GM10248 (cell line): Measurements from ENCODE around the gene ZNF579.
"Not testable (repeated sequence)": the region's sequence is repeated elsewhere in the genome, so short reads cannot be mapped to it uniquely, and the experiment has no call there.

Source experiments
- CTCF ChIA-PET: fragments of 300-600 bp; sonication (Branson Sonifier 250); formaldehyde crosslinking; extraction: SDS; loops from one replicate; lab custom pipeline; 2021; ENCODE audit warnings: antibody characterized with exemption; lab: Yijun Ruan, JAX
- POLR2A ChIA-PET: fragments of 350-650 bp; sonication (Branson Sonifier 250); formaldehyde crosslinking; extraction: SDS; loops from one replicate; lab custom pipeline; 2020; ENCODE audit warnings: antibody characterized with exemption; lab: Yijun Ruan, JAX
- DNase-seq: peaks from one replicate; pipeline ENCODE4 v3.0.0; 2012; ENCODE audit errors: extremely low spot score
- CTCF ChIP-seq: IDR thresholded peaks from 2 replicates; pipeline ENCODE4 v1.5.1; 2012; ENCODE audit warnings: mild to moderate bottlenecking, low read depth; ENCODE audit errors: extremely low read depth, missing control alignments, control extremely low read depth

ZNF579 gene

GRCh38 chr19:55535965-55536350, 44.7 kb downstream of the ZNF579 start:
- ChIA-PET CTCF (interaction anchor here (1.0 to 1.4 kb wide), 2 partner anchors 32 to 35 kb away, joined by 4 read pairs; no protein-coding TSS in a partner anchor), POLR2A (no interaction called here)
- DNase-seq: no peak
- no peak for TF ChIP-seq CTCF

- no peak for TF ChIP-seq CTCF
- ChIA-PET POLR2A (no interaction called here), CTCF (interaction anchor here (1.0 to 1.4 kb wide), 3 partner anchors 25 to 36 kb away, joined by 3 to 4 read pairs (median 4); no protein-coding TSS in a partner anchor)
- DNase-seq: no peak
Measured at GRCh38 chr19:55535173-55535964, 45.3 kb downstream of the ZNF579 start.

GRCh38 chr19:55534280-55534679, 46.4 kb downstream of the ZNF579 start:
- CTCF ChIA-PET: interaction anchor here (1.3 to 1.7 kb wide), 2 partner anchors 26 to 30 kb away, joined by 3 to 6 read pairs; no protein-coding TSS in a partner anchor

GRCh38 chr19:55530996-55531395, 49.7 kb downstream of the ZNF579 start:
- no peak for TF ChIP-seq CTCF
- ChIA-PET POLR2A (interaction anchor here (0.6 kb wide), 1 partner anchor 77 kb away, joined by 4 read pairs; no protein-coding TSS in a partner anchor), CTCF (interaction anchor here (0.7 to 1.5 kb wide), 3 partner anchors 8 to 100 kb away, joined by 3 to 6 read pairs (median 3); no protein-coding TSS in a partner anchor)
- DNase-seq: no peak

More at GRCh38 chr19:55534280-55534679, 46.4 kb downstream of the ZNF579 start:
- POLR2A ChIA-PET, DNase-seq: not testable (repeated sequence)

- TF ChIP-seq CTCF: no peak
- ChIA-PET POLR2A (no interaction called here), CTCF (interaction anchor here (1.0 kb wide), 1 partner anchor 102 kb away, joined by 3 read pairs; no protein-coding TSS in a partner anchor)
- DNase-seq: no peak
Measured at GRCh38 chr19:55529636-55530234, 50.9 kb downstream of the ZNF579 start.

GRCh38 chr19:55528030-55528803, 52.4 kb downstream of the ZNF579 start:
- no peak for TF ChIP-seq CTCF
- CTCF ChIA-PET: no interaction called here
- no peak for DNase-seq
- POLR2A ChIA-PET: no interaction called here
